ENCODE data around the gene PACS1. TPM values are rescaled to one million over a fixed set of nuclear protein-coding genes. Genes with fewer than 3 reads are reported as not detected.
A peak's percentile ranks its signal among the peaks of the same experiment; 100 is the strongest.

Gene PACS1
- polyA plus RNA-seq, 1 donor (not counting 4 experiments of a cell fraction or from before 2014, with no cell fraction given), result 14.9 TPM

GRCh38 chr11:66050581-66051231 is 19.4 kb upstream of the PACS1 start:
- H3K4me1 ChIP-seq (ENCODE audit: control insufficient read depth, extremely low read depth, insufficient read depth, low read length), result peaks cover 17% of the 10 kb centered on the region
- H2AFZ ChIP-seq (ENCODE audit: control insufficient read depth, low read length), result peak overlapping the region; percentile 31
- peak overlapping the region; percentile 94 for H3K9ac ChIP-seq (ENCODE audit: control insufficient read depth, extremely low read depth, insufficient read depth, low read length)

GRCh38 chr11:66051371-66051765 is 18.7 kb upstream of the PACS1 start:
- Histone ChIP-seq H3K27me3 (ENCODE audit: control insufficient read depth, extremely low read depth, insufficient read depth, low read length) (peaks cover 4% of the 10 kb centered on the region), H3K4me1 (ENCODE audit: control insufficient read depth, extremely low read depth, insufficient read depth, low read length) (peaks cover 17% of the 10 kb centered on the region), H3K9me1 (ENCODE audit: control insufficient read depth, extremely low read depth, insufficient read depth, low read length) (no peaks in the 10 kb centered on the region), H3K4me3 (ENCODE audit: control insufficient read depth in 2 of 3, extremely low read depth in 1 of 3, insufficient read depth in 2 of 3, low read depth in 1 of 3, low read length in 3 of 3) (peak overlapping the region; percentile 66 to 94 (median 77)), H3K4me2 (ENCODE audit: control insufficient read depth, extremely low read depth, insufficient read depth, low read depth, low read length) (peak overlapping the region; percentile 90), H3K27ac (ENCODE audit: control insufficient read depth, insufficient read depth, low read length) (peak overlapping the region; percentile 85), H2AFZ (ENCODE audit: control insufficient read depth, low read length) (peak overlapping the region; percentile 78), H3K79me2 (ENCODE audit: control insufficient read depth, insufficient read depth, low read length) (peaks cover 31% of the 10 kb centered on the region), H4K20me1 (ENCODE audit: control insufficient read depth, extremely low read depth, insufficient read depth, low read length) (no peaks in the 10 kb centered on the region), H3K9ac (ENCODE audit: control insufficient read depth, extremely low read depth, insufficient read depth, low read length) (peak overlapping the region; percentile 94), H3K9me3 (ENCODE audit: control insufficient read depth, low read depth, low read length) (no peaks in the 10 kb centered on the region), H3K36me3 (ENCODE audit: control insufficient read depth in 2 of 2, extremely low read depth in 1 of 2, insufficient read depth in 2 of 2, low read length in 2 of 2) (peaks cover 8 to 15% of the 10 kb centered on the region in 2 experiments)
- TF ChIP-seq CTCF (optimal IDR thresholded peaks at IDR 0.05 in 1 of 3, IDR thresholded peaks at IDR 0.05 in 1 of 3, conservative IDR thresholded peaks at IDR 0.05 in 1 of 3; ENCODE audit: extremely low read depth in 1 of 3, insufficient read depth in 2 of 3, low read length in 3 of 3) (no peak), EZH2 (IDR thresholded peaks at IDR 0.05; ENCODE audit: low read length) (no peak)
- DNase-seq (ENCODE audit: low read depth, low spot score) (no peak), FAIRE-seq (no peak)
- dilution Hi-C loops (cut with MboI; ENCODE audit: extremely low pct_ligation_motif_present, low sequenced_read_pairs), result no loop called here

More at GRCh38 chr11:66050581-66051231, 19.4 kb upstream of the PACS1 start:
- Histone ChIP-seq H3K4me3 (ENCODE audit: control insufficient read depth in 2 of 3, extremely low read depth in 1 of 3, insufficient read depth in 2 of 3, low read depth in 1 of 3, low read length in 3 of 3) (no peak overlapping the region), H3K9me1 (ENCODE audit: control insufficient read depth, extremely low read depth, insufficient read depth, low read length) (no peaks in the 10 kb centered on the region), H3K27me3 (ENCODE audit: control insufficient read depth, extremely low read depth, insufficient read depth, low read length) (peaks cover 6% of the 10 kb centered on the region), H3K27ac (ENCODE audit: control insufficient read depth, insufficient read depth, low read length) (peak overlapping the region; percentile 85), H4K20me1 (ENCODE audit: control insufficient read depth, extremely low read depth, insufficient read depth, low read length) (no peaks in the 10 kb centered on the region), H3K9me3 (ENCODE audit: control insufficient read depth, low read depth, low read length) (no peaks in the 10 kb centered on the region), H3K36me3 (ENCODE audit: control insufficient read depth in 2 of 2, extremely low read depth in 1 of 2, insufficient read depth in 2 of 2, low read length in 2 of 2) (peaks cover 6 to 14% of the 10 kb centered on the region in 2 experiments), H3K79me2 (ENCODE audit: control insufficient read depth, insufficient read depth, low read length) (peaks cover 31% of the 10 kb centered on the region), H3K4me2 (ENCODE audit: control insufficient read depth, extremely low read depth, insufficient read depth, low read depth, low read length) (peak overlapping the region; percentile 90)
- no peak for DNase-seq (ENCODE audit: low read depth, low spot score)
- dilution Hi-C loops (cut with MboI; ENCODE audit: extremely low pct_ligation_motif_present, low sequenced_read_pairs), result no loop called here
- TF ChIP-seq EZH2 (IDR thresholded peaks at IDR 0.05; ENCODE audit: low read length), result no peak
- no peak for TF ChIP-seq CTCF (optimal IDR thresholded peaks at IDR 0.05 in 1 of 3, IDR thresholded peaks at IDR 0.05 in 1 of 3, conservative IDR thresholded peaks at IDR 0.05 in 1 of 3; ENCODE audit: extremely low read depth in 1 of 3, insufficient read depth in 2 of 3, low read length in 3 of 3)
- FAIRE-seq, result no peak
